ENCODE measurements around the gene EEF2KMT. TPM values are rescaled to one million over a fixed set of nuclear protein-coding genes. Genes with fewer than 3 reads are reported as not detected.
A peak's percentile ranks its signal among the peaks of the same experiment; 100 is the strongest.
"Not testable (repeated sequence)": the region's sequence is repeated elsewhere in the genome, so short reads cannot be mapped to it uniquely, and the experiment has no call there.

The EEF2KMT gene
- total RNA-seq: 10.0 TPM

- peak; percentile 80 to 98 (median 95) for DNase-seq (ENCODE audit: low read depth in 2 of 3, low spot score in 2 of 3)
Measured at GRCh38 chr16:5097470-5098220, at the start of gene EEF2KMT. Gene EEF2KMT, minus strand, starts transcription at chr16:5097795. Its CDS starts 56 bp downstream, at chr16:5097739.

GRCh38 chr16:5144621-5144956 is 47.0 kb upstream of the EEF2KMT start:
- DNase-seq (ENCODE audit: low read depth in 2 of 3, low spot score in 2 of 3): not testable (repeated sequence)

GRCh38 chr16:5143761-5144620 is 46.4 kb upstream of the EEF2KMT start:
- DNase-seq (ENCODE audit: low read depth in 2 of 3, low spot score in 2 of 3): no peak

GRCh38 chr16:5140151-5140550 is 42.6 kb upstream of the EEF2KMT start:
- not testable (repeated sequence) for DNase-seq (ENCODE audit: low read depth in 2 of 3, low spot score in 2 of 3)

- not testable (repeated sequence) for DNase-seq (ENCODE audit: low read depth in 2 of 3, low spot score in 2 of 3)
Measured at GRCh38 chr16:5134739-5135452, 37.3 kb upstream of the EEF2KMT start.

- peak in 1 of 3 donors; percentile 5 for DNase-seq (ENCODE audit: low read depth in 2 of 3, low spot score in 2 of 3)
Measured at GRCh38 chr16:5132915-5133600, 35.5 kb upstream of the EEF2KMT start.

- not testable (repeated sequence) for DNase-seq (ENCODE audit: low read depth in 2 of 3, low spot score in 2 of 3)
Measured at GRCh38 chr16:5131467-5132004, 33.9 kb upstream of the EEF2KMT start.

GRCh38 chr16:5117300-5118087 is 19.9 kb upstream of the EEF2KMT start:
- DNase-seq (ENCODE audit: low read depth in 2 of 3, low spot score in 2 of 3): peak in 2 of 3 donors; percentile 91 to 96

GRCh38 chr16:5116780-5117295 is 19.2 kb upstream of the EEF2KMT start:
- DNase-seq (ENCODE audit: low read depth in 2 of 3, low spot score in 2 of 3): not testable (repeated sequence)

- peak in 2 of 3 donors; percentile 2 to 8 for DNase-seq (ENCODE audit: low read depth in 2 of 3, low spot score in 2 of 3)
Measured at GRCh38 chr16:5110933-5111332, 13.3 kb upstream of the EEF2KMT start.

GRCh38 chr16:5108505-5109158 is 11.0 kb upstream of the EEF2KMT start:
- DNase-seq (ENCODE audit: low read depth in 2 of 3, low spot score in 2 of 3): no peak

GRCh38 chr16:5105039-5105438 is 7.4 kb upstream of the EEF2KMT start:
- not testable (repeated sequence) for DNase-seq (ENCODE audit: low read depth in 2 of 3, low spot score in 2 of 3)

- DNase-seq (ENCODE audit: low read depth in 2 of 3, low spot score in 2 of 3): not testable (repeated sequence)
Measured at GRCh38 chr16:5103296-5104032, 5.9 kb upstream of the EEF2KMT start.

- DNase-seq (ENCODE audit: low read depth in 2 of 3, low spot score in 2 of 3): not testable (repeated sequence)
Measured at GRCh38 chr16:5099174-5099573, 1.6 kb upstream of the EEF2KMT start.

GRCh38 chr16:5098221-5099159 is 895 bp upstream of the EEF2KMT start:
- DNase-seq (ENCODE audit: low read depth in 2 of 3, low spot score in 2 of 3): peak; percentile 25 to 55 (median 43)

GRCh38 chr16:5097061-5097469 is 530 bp downstream of the EEF2KMT start:
- peak in 2 of 3 donors; percentile 19 to 45 for DNase-seq (ENCODE audit: low read depth in 2 of 3, low spot score in 2 of 3)

Data from hematopoietic multipotent progenitor cell (in vitro differentiated cells).